ENCODE results near the gene SPAG7. TPM values are rescaled to one million over a fixed set of nuclear protein-coding genes. Genes with fewer than 3 reads are reported as not detected.
"Not testable (repeated sequence)": the region's sequence is repeated elsewhere in the genome, so short reads cannot be mapped to it uniquely, and the experiment has no call there.

Gene SPAG7
- total RNA-seq, 1 experiment from 2014 or later, result 56.3 TPM

DNA sequence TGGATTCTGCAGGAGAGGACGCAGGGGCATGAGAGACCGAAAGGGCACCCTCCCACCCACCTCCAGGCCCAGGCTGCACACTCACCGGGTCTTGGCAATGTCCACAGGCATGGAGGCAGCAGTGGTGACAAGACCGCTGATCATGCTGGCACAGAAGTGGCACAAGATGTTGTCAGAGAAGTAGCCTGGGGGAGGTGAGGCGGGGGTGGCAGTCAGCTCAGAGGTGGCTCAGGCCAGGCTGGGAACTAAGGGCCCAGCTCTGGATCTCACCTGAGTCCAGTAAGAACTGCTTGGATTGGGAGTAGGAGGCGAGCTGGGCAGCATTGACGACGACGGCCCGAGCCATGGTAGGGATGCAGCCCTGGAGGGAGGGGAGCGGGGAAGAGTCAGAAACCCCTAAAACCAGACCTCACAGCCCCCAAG, 29.5 kb downstream of the SPAG7 start:
- no peak for DNase-seq (ENCODE audit: low read depth)

DNA sequence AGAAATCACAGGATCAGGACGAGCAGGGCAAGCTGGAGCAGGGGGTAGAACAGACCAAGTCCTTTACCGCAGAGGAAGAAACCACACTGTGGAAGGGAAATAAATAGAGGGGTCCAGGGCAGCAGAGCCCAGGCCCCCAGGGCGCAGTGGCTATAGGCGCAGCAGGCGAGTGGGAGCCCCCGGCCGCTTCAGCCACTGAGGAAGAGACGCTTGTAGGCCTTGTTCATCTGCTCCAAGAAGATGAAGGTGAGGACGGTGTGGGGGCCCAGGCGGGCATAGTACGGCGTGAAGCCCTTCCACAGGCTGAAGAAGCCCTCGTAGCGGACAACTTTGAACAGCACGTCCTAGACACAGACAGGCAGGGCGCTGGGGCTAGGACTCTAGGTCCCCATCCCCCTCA, 30.1 kb downstream of the SPAG7 start:
- no peak for DNase-seq (ENCODE audit: low read depth)

DNA sequence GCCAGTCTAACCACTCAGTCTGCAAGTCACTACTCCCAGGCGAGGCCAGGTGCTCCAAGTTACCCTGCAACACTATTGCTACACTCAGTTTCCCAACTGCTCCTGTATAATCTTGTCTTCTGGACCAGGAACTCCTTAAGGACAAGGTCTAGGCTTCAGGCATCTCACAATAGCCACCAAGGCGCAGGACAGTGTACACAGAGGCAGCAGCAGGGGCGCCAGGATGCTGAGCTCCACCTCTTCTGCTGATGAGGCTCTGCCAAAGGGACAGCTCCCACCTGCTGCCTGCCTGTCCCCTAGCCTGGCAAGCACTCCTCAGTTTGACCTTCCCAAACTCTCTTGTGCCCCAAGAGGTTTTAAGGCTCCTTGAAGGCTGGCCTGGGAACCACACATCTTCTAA, 31.2 kb downstream of the SPAG7 start:
- DNase-seq (ENCODE audit: low read depth), result no peak

DNA sequence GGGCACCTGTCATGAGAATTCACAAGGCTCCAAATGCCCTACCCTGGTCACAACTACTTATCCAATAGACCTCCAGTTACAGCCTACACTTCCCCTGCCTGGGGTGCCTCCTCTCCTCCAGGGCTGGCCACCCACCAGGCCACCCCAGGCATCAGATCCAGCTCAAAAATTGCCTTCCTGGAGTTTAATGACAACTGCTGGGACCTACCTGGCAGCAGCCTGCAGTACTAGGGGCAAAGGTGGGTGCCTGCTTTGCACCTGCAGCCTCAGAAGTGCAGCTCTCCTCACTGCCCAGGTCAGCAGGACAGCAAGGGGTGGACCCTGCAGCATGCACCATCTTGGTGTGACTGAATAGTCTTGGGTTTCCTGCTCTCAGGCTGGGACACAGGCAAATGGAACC, 32.0 kb downstream of the SPAG7 start:
- DNase-seq (ENCODE audit: low read depth), result no peak

DNA sequence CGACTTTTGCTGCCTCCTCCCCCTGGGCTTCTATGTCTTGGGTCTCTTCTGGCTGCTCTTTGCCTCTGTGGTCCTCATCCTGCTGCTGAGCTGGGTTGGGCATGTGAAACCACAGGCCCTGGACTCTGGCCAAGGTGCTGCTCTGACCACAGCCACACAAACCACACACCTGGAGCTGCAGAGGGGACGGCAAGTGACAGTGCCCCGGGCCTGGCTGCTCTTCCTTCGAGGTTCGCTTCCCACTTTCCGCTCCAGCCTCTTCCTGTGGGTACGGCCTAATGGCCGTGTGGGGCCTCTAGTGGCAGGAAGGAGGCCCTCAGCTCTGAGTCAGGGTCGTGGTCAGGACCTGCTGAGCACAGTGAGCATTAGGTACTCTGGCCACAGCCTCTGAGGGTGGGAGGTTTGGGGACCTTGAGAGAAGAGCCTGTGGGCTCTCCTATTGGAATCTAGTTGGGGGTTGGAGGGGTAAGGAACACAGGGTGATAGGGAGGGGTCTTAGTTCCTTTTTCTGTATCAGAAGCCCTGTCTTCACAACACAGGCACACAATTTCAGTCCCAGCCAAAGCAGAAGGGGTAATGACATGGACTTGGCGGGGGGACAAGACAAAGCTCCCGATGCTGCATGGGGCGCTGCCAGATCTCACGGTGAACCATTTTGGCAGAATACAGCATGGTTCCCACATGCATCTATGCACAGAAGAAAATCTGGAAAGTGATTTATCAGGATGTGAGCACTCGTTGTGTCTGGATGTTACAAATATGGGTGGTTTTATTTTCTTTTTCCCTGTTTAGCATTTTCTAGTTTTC, 33.2 kb downstream of the SPAG7 start:
- DNase-seq (ENCODE audit: low read depth), result peak; percentile 85

DNA sequence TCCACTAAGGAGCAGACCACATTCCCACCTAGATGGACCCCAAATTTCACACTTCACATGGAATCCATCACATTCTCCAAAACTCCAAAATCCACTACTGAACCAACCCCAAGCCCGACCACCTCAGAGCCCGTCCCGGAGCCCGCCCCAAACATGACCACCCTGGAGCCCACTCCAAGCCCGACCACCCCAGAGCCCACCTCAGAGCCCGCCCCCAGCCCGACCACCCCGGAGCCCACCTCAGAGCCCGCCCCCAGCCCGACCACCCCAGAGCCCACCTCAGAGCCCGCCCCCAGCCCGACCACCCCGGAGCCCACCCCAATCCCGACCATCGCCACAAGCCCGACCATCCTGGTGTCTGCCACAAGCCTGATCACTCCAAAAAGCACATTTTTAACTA, 34.0 kb downstream of the SPAG7 start:
- no peak for DNase-seq (ENCODE audit: low read depth)

DNA sequence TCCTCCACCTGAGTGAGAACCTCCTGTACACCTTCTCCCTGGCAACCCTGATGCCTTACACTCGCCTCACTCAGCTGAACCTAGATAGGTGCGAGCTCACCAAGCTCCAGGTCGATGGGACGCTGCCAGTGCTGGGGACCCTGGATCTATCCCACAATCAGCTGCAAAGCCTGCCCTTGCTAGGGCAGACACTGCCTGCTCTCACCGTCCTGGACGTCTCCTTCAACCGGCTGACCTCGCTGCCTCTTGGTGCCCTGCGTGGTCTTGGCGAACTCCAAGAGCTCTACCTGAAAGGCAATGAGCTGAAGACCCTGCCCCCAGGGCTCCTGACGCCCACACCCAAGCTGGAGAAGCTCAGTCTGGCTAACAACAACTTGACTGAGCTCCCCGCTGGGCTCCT, 34.9 kb downstream of the SPAG7 start:
- DNase-seq (ENCODE audit: low read depth), result no peak

DNA sequence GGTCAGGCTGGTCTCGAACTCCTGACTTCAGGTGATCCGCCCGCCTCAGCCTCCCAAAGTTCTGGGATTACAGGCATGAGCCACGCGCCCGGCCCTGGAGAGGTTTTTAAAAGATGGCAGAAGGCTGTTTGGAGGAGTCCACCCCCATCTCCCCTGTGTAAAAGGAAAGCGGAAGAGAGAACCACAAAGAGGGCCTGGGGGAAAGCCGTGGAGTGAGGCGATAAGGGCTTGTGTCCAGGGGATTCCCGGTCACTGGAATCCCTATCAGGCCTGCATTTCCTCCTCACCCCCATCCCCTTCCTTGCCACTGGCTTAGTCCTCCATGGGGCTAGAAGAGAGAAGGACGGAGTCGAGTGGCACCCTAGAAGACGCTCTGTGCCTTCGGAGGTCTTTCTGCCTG, 35.7 kb downstream of the SPAG7 start, which contains the start of gene GP1BA:
Gene GP1BA, plus strand, starts transcription at position 315 of the 400 bp plus-strand sequence. CDS start 328 bp downstream, outside the sequence.
- DNase-seq (ENCODE audit: low read depth), result no peak

DNA sequence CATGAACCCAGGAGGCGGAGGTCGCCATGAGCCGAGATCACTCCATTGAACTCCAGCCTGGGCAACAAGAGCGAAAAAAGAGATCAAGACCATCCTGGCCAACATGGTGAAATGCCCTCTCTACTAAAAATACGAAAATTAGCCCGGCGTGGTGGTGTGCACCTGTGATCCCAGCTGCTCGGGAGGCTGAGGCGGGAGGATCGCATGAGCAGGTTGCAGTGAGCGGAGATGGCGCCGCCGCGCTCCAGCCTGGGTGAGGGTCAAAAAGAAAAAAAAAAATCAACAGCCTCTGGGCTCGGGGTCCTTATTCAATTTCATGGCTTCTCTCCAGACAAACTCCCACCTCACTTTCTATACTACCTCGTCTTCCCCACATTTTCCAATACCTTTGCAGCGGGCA, 38.7 kb downstream of the SPAG7 start:
- DNase-seq (ENCODE audit: low read depth), result no peak

DNA sequence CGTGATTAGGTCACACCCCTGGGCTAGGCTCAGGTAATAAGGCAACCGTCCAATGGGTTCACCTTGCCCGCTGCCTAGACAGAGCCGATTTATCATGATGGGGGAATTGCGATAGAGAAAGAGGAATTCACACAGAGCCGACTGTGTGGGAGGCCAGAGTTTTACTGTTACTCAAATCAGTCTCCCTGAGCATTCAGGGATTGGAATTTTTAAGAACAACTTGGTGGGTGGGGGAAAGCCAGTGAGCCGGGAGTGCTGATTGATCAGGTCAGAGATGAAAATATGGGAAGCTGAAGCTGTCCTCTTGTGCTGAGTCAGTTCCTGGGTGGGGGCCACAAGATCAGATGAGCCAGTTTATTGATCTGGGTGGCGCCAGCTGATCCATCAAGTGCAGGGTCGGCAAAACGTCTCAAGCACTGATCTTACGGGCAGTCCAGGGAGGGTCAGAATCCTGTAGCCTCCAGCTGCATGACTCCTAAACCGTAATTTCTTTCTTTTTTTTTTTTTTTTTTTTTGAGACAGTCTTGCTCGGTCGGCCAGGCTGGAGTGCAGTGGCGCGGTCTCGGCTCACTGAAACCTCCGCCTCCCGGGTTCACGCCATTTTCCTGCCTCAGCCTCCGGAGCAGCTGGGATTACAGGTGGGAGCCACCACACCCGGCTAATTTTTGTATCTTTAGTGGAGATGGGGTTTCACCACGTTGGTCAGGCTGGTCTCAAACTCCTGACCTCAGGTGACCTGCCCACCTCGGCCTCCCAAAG, 40.9 kb downstream of the SPAG7 start:
- DNase-seq (ENCODE audit: low read depth), result not testable (repeated sequence)

DNA sequence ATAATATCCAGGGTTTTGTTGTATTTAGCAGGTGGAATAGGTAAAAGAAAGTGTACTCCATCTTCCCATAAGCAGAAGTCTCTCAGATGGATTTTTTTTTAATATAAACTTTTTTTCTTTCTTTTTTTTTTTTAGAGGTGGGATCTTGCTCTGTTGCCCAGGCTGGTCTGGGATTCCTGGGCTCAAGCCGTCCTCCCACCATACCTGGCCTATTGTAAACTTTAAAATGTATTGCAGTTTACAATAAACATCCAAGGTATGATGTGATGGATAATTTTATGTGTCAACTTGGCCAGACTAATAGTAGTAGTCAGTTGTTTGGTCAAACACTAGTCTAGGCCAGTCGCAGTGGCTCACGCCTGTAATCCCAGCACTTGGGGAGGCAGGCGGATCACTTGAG, 46.3 kb downstream of the SPAG7 start:
- DNase-seq (ENCODE audit: low read depth), result no peak

DNA sequence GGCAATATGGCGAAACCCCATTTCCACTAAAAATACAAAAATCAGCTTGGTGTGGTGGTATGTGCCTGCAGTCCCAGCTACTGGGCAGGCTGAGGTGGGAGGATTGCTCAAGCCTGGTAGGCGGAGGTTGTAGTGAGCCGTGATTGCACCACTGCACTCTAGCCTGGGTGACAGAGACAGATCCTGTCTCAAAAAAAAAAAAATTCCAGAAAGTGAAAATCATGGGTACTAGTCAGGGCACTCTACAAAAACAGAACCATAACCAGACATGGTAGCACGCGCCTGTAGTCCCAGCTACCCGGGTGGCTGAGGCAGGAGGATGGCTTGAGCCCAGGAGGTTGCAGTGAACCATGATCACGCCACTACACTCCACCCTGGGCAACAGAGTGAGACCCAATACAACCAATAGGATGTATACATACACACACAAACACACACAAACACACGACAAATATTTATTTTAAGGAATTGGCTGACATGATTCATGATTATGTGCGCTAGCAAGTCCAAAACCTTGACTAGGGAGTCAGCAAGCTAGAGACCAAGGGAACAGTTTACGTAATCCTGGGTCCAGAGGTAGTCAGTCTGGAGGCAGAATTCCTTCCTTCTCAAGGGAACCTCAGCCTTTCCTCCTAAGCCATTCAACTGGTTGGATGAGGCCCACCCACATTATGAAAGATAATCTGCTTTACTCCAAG, 47.1 kb downstream of the SPAG7 start:
- no peak for DNase-seq (ENCODE audit: low read depth)

DNA sequence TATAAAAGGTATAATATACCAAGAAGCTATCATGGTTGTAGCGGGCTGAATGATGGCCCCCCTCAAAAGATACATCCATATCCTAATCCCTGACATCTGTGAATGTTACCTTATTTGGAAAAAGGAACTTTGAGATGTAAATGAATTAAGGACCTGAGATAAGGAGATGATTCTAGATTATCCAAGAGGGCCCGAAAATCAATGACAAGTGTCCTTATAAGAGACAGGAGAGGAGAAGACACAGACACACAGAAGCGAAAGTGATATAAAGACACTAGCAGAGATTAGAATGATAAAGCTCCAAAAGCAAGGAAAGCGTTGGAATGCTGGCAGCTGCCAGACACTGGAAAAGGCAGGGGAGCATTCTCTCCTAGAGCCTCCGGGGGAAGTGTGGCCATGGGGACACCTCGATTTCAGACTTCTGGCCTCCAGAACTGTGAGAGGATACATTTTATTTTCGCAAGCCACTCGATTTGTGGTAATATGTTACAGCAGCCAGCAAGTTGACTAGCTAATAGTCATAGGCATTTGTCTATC, 48.0 kb downstream of the SPAG7 start:
- DNase-seq (ENCODE audit: low read depth), result no peak

DNA sequence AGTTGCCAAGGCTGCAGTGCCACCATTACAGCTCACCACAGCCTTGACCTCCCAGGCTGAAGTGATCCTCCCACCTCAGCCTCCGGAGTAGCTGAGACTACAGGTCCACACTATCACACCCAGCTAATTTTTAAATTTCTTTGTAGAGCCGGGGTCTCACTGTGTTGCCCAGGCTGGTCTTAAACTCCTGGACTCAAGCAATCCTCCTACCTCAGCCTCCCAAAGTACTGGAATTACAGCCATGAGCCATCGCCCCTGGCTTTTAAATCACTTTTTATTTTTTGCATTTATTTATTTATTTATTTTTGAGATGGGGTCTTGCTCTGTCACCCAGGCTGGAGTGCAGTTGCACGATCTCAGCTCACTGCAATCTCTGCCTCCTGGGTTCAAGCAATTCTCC, 53.1 kb downstream of the SPAG7 start:
- not testable (repeated sequence) for DNase-seq (ENCODE audit: low read depth)

DNA sequence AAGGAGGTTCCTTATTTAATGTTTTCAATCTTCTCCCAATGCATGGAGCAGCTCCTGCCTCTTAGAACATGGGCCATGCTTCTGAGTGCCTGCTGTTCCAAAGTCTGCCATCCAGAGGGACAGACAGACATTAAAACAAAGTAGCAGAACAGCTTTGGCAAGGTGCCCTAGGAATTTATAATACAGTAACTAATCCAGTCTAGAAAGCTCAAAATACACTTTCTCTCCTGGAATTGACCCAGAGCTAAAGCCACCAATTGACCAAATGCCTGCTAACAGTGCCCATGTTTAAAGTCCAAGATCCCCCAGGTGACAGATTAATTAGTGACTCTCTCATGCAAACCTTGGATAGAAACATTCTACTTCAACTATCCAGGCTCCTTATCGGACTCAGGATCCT, 53.6 kb downstream of the SPAG7 start:
- DNase-seq (ENCODE audit: low read depth), result no peak

Other genes starting within 250 kb of the SPAG7 start
- 23.9 and 29.3 TPM in 2 replicates for gene MED11, start 236.4 kb downstream of the SPAG7 start, total RNA-seq (2014; rRNA removed; shearing (Covaris generic))
- gene ZMYND15, start 228.0 kb downstream of the SPAG7 start, total RNA-seq (2014; rRNA removed; shearing (Covaris generic)), result 1.1 TPM in 1 of 2 replicates, not detected in the other
- 3.0 and 3.8 TPM in 2 replicates for gene CXCL16, start 227.9 kb downstream of the SPAG7 start, total RNA-seq (2014; rRNA removed; shearing (Covaris generic))
- not detected in 2 replicates for gene TM4SF5, start 195.9 kb downstream of the SPAG7 start, total RNA-seq (2014; rRNA removed; shearing (Covaris generic))
- gene VMO1, start 181.5 kb downstream of the SPAG7 start, total RNA-seq (2014; rRNA removed; shearing (Covaris generic)), result not detected in 2 replicates
- gene GLTPD2, start 178.9 kb downstream of the SPAG7 start, total RNA-seq (2014; rRNA removed; shearing (Covaris generic)), result not detected in 2 replicates
- 361 and 379 TPM in 2 replicates for gene PSMB6, start 171.7 kb downstream of the SPAG7 start, total RNA-seq (2014; rRNA removed; shearing (Covaris generic))
- gene PLD2, start 160.7 kb downstream of the SPAG7 start, total RNA-seq (2014; rRNA removed; shearing (Covaris generic)), result 3.7 and 9.2 TPM in 2 replicates
- 10.8 and 13.8 TPM in 2 replicates for gene MINK1, start 134.5 kb downstream of the SPAG7 start, total RNA-seq (2014; rRNA removed; shearing (Covaris generic))
- 0.17 TPM in 1 of 2 replicates, not detected in the other for gene C17orf107, start 68.3 kb downstream of the SPAG7 start, total RNA-seq (2014; rRNA removed; shearing (Covaris generic))
- gene CHRNE, start 64.7 kb downstream of the SPAG7 start, total RNA-seq (2014; rRNA removed; shearing (Covaris generic)), result 1.1 TPM in 1 of 2 replicates, not detected in the other
- 0.23 TPM in 1 of 2 replicates, not detected in the other for gene GP1BA, start 35.5 kb downstream of the SPAG7 start, total RNA-seq (2014; rRNA removed; shearing (Covaris generic))
- gene SLC25A11, start 27.8 kb downstream of the SPAG7 start, total RNA-seq (2014; rRNA removed; shearing (Covaris generic)), result 82.4 and 112 TPM in 2 replicates
- 31.8 and 39.1 TPM in 2 replicates for gene RNF167, start 27.5 kb downstream of the SPAG7 start, total RNA-seq (2014; rRNA removed; shearing (Covaris generic))
- gene PFN1, start 19.3 kb downstream of the SPAG7 start, total RNA-seq (2014; rRNA removed; shearing (Covaris generic)), result 1,218 and 1,358 TPM in 2 replicates
- gene ENO3, start 16.7 kb downstream of the SPAG7 start, total RNA-seq (2014; rRNA removed; shearing (Covaris generic)), result 1.8 and 5.2 TPM in 2 replicates
- gene CAMTA2, start 19.9 kb upstream of the SPAG7 start, total RNA-seq (2014; rRNA removed; shearing (Covaris generic)), result 4.3 and 8.5 TPM in 2 replicates
- 0.23 TPM in 1 of 2 replicates, not detected in the other for gene INCA1, start 29.7 kb upstream of the SPAG7 start, total RNA-seq (2014; rRNA removed; shearing (Covaris generic))
- gene KIF1C, start 30.1 kb upstream of the SPAG7 start, total RNA-seq (2014; rRNA removed; shearing (Covaris generic)), result 32.3 and 46.6 TPM in 2 replicates
- not detected in 2 replicates for gene SLC52A1, start 67.6 kb upstream of the SPAG7 start, total RNA-seq (2014; rRNA removed; shearing (Covaris generic))
- gene ZFP3, start 110.7 kb upstream of the SPAG7 start, total RNA-seq (2014; rRNA removed; shearing (Covaris generic)), result not detected in 2 replicates
- 17.7 and 20.4 TPM in 2 replicates for gene ZNF232, start 144.1 kb upstream of the SPAG7 start, total RNA-seq (2014; rRNA removed; shearing (Covaris generic))
- gene USP6, start 148.2 kb upstream of the SPAG7 start, total RNA-seq (2014; rRNA removed; shearing (Covaris generic)), result not detected in 2 replicates
- gene ZNF594, start 224.1 kb upstream of the SPAG7 start, total RNA-seq (2014; rRNA removed; shearing (Covaris generic)), result 4.5 and 6.5 TPM in 2 replicates